NCI-H446 (cell line): ENCODE measurements around the gene C2CD2.

Experiments
- DNase-seq, 2 experiments: peaks; one replicate each; lab custom pipeline; 2025; lab: John Stamatoyannopoulos, UW

C2CD2 gene

GRCh38 chr21:41886328-41886727 is 67.5 kb downstream of the C2CD2 start:
- no peak for DNase-seq

GRCh38 chr21:41885341-41886024 is 68.3 kb downstream of the C2CD2 start:
- DNase-seq: no peak

GRCh38 chr21:41884501-41885030 is 69.3 kb downstream of the C2CD2 start:
- DNase-seq: no peak

GRCh38 chr21:41883582-41883981 is 70.2 kb downstream of the C2CD2 start:
- no peak for DNase-seq

GRCh38 chr21:41881051-41881450 is 72.8 kb downstream of the C2CD2 start:
- DNase-seq: no peak

GRCh38 chr21:41880153-41880552 is 73.7 kb downstream of the C2CD2 start:
- DNase-seq: no peak

GRCh38 chr21:41879190-41879998 is 74.4 kb downstream of the C2CD2 start, which contains the start of gene PRDM15:
TSS of gene PRDM15 (minus strand) at chr21:41879344. CDS start at chr21:41860363, 18,981 bp downstream.
- peak; percentile 49 to 81 for DNase-seq

- DNase-seq: peak; percentile 52 to 85
Measured at GRCh38 chr21:41878831-41879189, 75.0 kb downstream of the C2CD2 start.

- peak in 1 of 2 experiments; percentile 20 for DNase-seq
Measured at GRCh38 chr21:41877901-41878830, 75.7 kb downstream of the C2CD2 start.

GRCh38 chr21:41876928-41877652 is 76.7 kb downstream of the C2CD2 start:
- DNase-seq: no peak

- DNase-seq: no peak
Measured at GRCh38 chr21:41876396-41876795, 77.4 kb downstream of the C2CD2 start.

GRCh38 chr21:41875086-41875485 is 78.7 kb downstream of the C2CD2 start:
- DNase-seq: no peak

- DNase-seq: no peak
Measured at GRCh38 chr21:41874611-41875010, 79.2 kb downstream of the C2CD2 start.

- no peak for DNase-seq
Measured at GRCh38 chr21:41873426-41873825, 80.4 kb downstream of the C2CD2 start.

- DNase-seq: no peak
Measured at GRCh38 chr21:41873005-41873404, 80.8 kb downstream of the C2CD2 start.

- no peak for DNase-seq
Measured at GRCh38 chr21:41871293-41872030, 82.4 kb downstream of the C2CD2 start.

GRCh38 chr21:41869771-41870170 is 84.0 kb downstream of the C2CD2 start:
- no peak for DNase-seq

- no peak for DNase-seq
Measured at GRCh38 chr21:41868062-41868710, 85.6 kb downstream of the C2CD2 start.

- DNase-seq: no peak
Measured at GRCh38 chr21:41867313-41867712, 86.5 kb downstream of the C2CD2 start.

GRCh38 chr21:41866274-41866809 is 87.5 kb downstream of the C2CD2 start:
- DNase-seq: no peak
